NCI-H82 (cell line): ENCODE data around the gene EEFSEC.

Source experiments
- DNase-seq: peaks from one replicate; lab custom pipeline; 2025; lab: John Stamatoyannopoulos, UW

EEFSEC gene

GRCh38 chr3:128369121-128369703 is 215.9 kb downstream of the EEFSEC start:
- no peak for DNase-seq

- DNase-seq = peak; percentile 71
Measured at GRCh38 chr3:128369881-128370642, 216.8 kb downstream of the EEFSEC start.

- DNase-seq = no peak
Measured at GRCh38 chr3:128372281-128372680, 219.0 kb downstream of the EEFSEC start.

- no peak for DNase-seq
Measured at GRCh38 chr3:128372707-128373533, 219.6 kb downstream of the EEFSEC start.

GRCh38 chr3:128374746-128375445 is 221.6 kb downstream of the EEFSEC start:
- peak; percentile 23 for DNase-seq

- DNase-seq = no peak
Measured at GRCh38 chr3:128376516-128376915, 223.2 kb downstream of the EEFSEC start.

- no peak for DNase-seq
Measured at GRCh38 chr3:128378631-128379347, 225.5 kb downstream of the EEFSEC start.

- DNase-seq = no peak
Measured at GRCh38 chr3:128379367-128380160, 226.3 kb downstream of the EEFSEC start.

GRCh38 chr3:128380295-128380694 is 227.0 kb downstream of the EEFSEC start:
- no peak for DNase-seq

GRCh38 chr3:128380719-128381118 is 227.4 kb downstream of the EEFSEC start:
- no peak for DNase-seq

GRCh38 chr3:128381609-128382008 is 228.3 kb downstream of the EEFSEC start:
- no peak for DNase-seq

GRCh38 chr3:128382221-128382807 is 229.0 kb downstream of the EEFSEC start:
- no peak for DNase-seq

GRCh38 chr3:128383316-128384235 is 230.3 kb downstream of the EEFSEC start:
- peak; percentile 76 for DNase-seq

GRCh38 chr3:128385080-128385832 is 232.0 kb downstream of the EEFSEC start:
- no peak for DNase-seq

GRCh38 chr3:128388932-128389331 is 235.7 kb downstream of the EEFSEC start:
- DNase-seq = no peak

GRCh38 chr3:128390867-128391266 is 237.6 kb downstream of the EEFSEC start:
- DNase-seq = no peak

- no peak for DNase-seq
Measured at GRCh38 chr3:128392021-128392420, 238.7 kb downstream of the EEFSEC start.

- DNase-seq = no peak
Measured at GRCh38 chr3:128392818-128393544, 239.7 kb downstream of the EEFSEC start.
